ENCODE measurements around the gene ILDR2.

Gene ILDR2, protein sequence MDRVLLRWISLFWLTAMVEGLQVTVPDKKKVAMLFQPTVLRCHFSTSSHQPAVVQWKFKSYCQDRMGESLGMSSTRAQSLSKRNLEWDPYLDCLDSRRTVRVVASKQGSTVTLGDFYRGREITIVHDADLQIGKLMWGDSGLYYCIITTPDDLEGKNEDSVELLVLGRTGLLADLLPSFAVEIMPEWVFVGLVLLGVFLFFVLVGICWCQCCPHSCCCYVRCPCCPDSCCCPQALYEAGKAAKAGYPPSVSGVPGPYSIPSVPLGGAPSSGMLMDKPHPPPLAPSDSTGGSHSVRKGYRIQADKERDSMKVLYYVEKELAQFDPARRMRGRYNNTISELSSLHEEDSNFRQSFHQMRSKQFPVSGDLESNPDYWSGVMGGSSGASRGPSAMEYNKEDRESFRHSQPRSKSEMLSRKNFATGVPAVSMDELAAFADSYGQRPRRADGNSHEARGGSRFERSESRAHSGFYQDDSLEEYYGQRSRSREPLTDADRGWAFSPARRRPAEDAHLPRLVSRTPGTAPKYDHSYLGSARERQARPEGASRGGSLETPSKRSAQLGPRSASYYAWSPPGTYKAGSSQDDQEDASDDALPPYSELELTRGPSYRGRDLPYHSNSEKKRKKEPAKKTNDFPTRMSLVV

DNA sequence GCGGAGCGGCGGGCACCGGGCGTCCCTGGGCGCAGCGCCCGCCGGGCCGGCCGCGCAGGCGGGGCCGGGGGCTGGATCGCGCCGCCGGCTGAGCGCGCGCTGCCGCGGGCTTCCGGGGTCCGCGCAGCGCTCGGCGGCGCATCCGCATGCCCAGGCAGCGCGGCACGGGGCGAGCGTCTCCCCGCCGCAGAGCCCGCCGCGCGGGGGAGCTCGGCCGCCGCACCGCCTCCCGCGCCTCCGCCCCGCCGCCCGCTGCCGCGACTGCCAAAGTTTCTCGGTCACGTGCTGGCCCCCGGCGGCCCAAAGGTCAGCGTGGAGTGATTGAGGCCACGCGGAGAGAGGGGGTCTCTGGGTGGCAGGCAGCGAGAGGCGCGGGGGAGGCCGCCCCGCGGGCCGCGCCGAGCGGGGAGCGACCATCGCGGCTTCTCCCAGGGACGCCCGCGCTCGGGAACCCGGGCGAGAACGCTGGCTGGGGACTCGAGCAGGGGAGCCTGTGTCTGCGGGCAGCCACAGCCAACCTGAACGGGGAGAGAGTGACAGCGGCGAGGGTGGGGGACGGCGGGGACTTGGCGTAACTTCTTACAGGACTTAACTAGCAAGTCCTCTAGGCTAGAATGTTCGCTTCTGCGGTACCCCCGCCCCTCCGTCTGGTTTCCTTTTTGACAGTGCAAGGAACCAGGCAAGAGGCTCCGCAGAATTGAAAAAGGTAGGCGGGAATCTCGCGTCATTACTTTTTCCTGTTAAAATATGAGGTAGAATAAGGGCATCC is at the start of gene ILDR2:
Gene ILDR2 (minus strand): TSS at position 180 of the 769 bp plus-strand sequence. CDS start 272 bp downstream, outside the sequence.
- no peak for DNase-seq

DNA sequence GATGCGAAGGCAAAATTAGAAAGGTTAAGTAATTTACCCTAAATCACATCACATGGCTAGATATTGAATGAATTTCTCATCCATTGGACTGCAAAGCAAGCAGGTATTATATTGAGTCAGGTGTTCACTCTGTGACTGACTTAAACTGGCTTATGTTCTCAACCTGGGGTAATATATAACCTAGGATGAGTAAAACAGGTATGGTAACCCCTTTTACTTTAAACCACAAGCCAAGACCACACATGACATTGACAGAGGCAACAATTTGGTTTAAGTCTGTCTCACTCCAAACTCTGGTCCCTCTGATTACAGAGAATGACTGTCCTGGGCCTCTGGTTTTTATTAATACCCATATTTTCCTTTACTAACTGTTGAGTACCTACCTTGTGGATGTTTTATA is 47.0 kb upstream of the ILDR2 start:
- no peak for DNase-seq

DNA sequence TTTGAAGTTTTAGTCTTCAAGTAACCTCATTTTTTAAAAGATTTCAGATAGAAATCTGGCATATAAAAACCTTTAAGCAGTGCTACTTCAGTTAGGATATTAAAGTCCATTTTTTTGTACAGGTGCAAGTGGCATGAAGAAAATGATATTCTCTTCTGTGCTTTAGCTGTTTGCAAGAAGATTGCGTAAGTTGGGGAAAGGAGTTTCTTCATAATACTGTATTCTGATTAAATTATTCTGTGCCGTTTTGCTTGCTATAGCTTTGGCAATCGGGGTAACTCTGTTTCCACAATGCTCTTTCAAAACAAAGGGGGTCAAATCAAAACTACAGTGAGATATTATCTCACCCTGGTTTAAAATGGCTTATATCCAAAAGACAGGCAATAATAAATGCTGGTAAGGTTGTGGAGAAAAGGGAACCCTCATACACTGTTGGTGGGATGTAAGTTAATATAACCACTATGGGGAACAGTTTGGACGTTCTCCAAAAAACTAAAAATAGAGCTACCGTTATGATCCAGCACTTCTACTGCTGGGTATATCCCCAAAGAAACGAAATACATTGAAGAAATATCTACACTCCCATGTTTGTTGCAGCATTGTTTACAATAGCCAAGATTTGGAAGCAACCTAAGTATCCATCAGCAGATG is 40.9 kb upstream of the ILDR2 start:
- DNase-seq, result no peak

DNA sequence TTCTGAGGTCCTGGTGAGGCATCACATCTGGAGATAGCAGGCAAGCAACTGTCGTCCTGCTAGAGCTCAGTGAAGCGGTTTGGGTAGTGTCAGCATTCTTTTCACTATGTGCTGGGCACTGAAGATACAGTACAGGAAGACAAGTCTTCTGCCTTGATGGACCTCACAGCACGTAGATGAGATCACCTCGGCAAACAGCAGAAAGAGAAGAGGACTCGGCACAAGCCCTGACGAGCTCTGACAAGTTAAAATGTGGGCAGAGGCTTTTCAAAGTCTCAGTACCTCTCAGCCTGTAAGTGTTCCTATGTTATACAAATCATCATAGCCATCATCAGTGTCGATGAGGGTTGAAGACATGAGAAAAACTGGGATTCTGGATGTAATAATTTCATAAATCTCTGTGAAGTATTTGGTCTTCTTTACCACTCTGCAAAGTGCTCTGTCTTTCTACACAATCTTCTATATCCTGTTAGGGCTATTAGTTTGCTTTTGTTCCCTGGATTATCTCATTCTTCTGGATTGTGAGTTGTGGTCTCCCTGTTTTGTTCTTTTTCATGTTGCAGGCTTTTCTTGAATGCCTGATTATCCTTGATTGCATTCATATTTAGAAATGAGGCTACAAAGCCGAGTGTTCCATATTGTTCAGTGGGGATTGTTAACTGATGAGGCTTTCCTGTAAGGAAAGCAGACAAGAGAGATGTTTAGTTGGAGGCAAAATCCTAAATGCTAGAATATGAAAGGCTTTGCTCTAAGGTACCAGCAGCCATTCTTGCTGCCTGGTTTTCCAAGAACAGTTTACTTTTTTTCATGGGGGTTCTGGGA is 38.0 kb upstream of the ILDR2 start:
- no peak for DNase-seq

DNA sequence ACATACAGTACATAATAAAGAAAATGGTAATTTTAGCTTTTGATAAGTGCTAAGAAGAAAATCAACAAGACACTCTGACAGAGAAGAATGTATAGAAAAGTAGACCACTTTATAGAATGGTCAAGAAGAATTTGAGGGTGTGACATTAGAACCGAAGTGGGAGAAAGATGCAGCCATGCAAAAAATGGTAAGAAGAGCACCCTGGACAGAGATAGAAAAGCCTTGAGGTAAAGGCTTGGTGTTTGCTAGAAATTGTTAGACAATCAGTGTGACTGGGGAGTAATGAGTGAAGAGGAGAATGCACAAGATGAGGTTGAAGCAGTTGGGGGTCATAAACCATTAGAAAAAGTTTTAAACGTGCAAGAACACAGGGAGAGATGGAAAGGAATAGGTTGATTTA is 37.2 kb upstream of the ILDR2 start:
- DNase-seq, result no peak

DNA sequence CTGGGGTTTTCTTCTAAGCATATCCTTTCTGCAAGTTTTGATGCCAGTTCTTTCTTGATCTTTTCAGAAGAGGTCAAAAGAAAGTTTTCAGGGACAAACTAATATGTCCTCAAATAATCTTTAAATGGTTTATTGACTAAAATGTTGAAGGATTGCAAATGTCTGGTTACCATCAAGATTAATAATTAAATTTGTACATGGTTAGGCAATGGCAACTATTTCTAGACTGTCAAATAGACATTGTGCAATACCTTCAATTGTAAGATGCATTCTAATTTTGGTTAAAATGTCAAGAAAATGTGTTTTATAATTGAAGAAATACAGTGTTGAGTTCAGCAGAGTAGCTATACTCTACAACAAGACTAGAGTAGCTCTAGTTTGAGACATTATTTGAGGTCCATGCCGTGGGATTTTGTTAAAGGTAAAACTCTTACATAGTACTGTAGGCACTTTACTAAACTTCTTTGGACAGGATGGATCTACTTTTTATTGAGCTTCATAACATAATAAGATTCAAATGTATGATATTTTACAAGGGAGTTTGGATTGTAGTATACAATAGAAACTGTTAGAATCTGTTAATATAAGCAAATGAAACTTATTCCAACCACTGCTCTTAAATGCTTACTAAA is 36.3 kb upstream of the ILDR2 start:
- no peak for DNase-seq

DNA sequence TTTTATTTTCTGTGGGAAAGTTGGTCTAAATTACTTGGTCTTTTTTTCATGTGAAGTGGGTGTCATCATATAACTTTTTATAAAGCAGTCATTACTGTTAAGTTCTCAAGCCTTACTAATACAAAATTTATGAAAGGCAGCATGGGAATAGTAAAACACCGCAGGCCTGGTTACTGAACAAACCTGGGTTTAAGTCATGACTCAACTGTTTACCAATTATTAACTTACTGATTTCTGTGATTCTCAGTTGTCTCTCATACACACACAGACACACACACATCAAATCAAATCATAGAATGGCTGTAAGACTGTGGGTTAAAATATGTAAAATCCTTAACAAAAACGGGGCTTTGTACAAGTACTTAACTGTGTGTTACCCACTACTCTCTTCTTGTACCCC is 28.4 kb upstream of the ILDR2 start:
- no peak for DNase-seq

DNA sequence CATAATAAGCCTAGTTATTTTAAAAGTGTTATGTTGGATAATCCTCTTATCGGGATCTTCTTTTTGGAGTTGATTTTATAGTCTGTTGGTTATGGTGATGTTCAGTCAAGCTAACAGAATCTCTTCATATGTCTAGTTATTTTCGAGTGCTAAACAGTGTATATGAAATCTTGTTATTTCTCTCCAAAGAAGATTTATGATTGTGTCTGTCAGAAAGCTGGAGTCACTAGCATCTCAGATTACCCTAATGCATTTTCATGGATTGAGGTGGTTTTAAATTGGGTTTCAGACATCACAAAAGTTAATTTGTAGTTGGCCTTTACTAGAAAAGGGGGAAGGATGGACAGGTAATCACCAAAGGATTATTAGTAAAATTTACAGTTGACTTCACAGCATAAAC is 27.0 kb upstream of the ILDR2 start:
- no peak for DNase-seq

DNA sequence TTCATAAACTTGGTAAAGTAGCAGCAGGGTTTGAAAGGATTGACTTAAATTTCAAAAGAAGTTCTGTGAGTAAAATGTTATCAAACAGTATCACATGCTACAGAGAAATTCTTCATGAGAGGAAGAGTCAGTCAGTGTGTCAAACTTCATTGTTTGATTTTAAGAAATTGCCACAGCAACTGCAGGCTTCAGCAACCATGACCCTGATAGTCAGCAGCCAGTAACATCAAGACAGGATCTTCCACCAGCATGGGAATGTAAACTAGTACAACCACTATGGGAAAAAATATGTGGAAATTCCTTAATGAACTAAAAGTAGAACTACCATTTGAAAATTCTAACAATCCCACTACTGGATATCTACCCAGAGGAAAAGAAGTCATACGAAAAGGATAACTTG is 25.2 kb upstream of the ILDR2 start:
- DNase-seq, result no peak

DNA sequence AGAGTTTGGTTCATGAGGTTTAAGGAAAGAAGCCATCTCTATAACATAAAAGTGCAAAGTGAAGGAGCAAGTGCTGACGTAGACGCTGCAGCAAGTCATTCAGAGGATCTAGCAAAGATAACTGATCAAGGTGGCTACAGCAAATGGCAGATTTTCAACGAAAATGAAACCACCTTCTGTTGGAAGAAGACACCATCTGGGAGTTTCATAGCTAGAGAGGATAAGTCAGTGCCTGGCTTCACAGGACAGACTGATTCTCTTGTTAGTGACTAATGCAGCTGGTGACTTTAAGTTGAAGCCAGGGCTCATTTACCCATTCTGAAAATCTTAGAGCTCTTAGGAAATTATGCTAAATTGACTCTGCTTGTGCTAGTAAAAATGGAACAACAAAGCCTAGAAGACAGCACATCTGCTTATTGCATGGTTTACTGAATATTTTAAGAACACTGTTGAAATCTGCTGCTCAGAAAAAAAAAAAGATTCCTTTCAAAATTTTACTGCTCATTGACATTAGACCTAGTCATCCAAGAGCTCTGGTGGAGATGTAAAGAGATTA is 24.2 kb upstream of the ILDR2 start:
- no peak for DNase-seq

DNA sequence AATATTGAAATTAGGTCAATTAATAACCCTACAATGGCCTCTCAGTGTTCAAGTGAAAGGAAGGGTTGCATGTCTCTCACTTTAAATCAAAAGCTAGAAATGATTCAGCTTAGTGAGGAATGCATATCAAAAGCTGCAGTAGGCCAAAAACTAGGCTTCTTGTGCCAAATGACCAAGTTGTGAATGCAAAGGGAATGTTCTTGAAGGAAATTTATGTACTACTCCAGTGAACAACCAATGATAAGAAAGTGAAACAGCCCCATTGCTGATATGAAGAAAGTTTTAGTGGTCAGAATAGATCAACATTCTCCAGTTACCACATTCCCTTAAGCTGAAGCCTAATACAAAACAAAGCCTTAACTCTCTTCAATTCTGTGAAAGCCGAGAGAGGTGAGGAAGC is 23.7 kb upstream of the ILDR2 start:
- DNase-seq, result no peak

DNA sequence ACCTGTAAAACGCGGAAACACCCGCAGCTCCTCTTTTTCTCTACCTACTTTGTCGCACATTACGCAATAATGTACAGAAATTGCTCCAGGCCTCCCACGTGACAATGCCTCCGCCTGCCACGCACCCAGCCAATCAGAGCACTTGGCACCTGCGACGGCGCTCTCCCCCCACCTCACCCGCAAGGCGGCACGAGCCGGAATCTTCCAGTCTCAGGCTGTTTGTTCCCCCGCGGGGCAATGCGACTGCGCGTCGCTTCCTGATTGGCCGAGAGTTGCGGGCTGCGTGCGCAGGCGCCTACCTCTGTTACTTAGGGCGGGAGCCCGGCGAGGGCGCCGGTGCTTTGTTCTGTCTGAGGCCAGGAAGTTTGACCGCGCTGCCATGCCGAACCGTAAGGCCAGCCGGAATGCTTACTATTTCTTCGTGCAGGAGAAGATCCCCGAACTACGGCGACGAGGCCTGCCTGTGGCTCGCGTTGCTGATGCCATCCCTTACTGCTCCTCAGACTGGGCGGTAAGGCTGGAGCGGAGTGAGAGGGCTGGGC is 13.7 kb upstream of the ILDR2 start, which contains the start of gene MAEL:
Gene MAEL (plus strand): TSS at position 307 of the 542 bp plus-strand sequence. CDS start 73 bp downstream, at position 380.
- no peak for DNase-seq

DNA sequence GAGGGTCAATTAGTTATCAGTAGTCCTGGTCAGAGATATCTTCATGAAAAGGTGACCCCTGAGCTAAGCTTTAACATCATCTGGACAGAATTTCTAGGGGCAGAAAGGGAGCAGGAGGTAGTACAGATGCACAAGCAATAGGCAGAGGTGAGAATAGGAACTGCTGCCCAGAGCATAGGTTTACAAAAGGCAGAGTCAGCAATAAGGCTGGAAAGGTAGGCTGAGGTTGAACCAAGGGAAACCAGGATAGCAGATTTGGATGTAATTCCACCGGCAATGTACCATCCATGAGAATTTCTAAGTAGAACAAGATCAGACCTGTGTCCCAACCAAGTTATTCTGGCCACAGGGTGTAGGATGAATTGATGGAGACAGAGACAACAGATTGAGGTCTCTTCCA is 6.2 kb upstream of the ILDR2 start:
- no peak for DNase-seq

DNA sequence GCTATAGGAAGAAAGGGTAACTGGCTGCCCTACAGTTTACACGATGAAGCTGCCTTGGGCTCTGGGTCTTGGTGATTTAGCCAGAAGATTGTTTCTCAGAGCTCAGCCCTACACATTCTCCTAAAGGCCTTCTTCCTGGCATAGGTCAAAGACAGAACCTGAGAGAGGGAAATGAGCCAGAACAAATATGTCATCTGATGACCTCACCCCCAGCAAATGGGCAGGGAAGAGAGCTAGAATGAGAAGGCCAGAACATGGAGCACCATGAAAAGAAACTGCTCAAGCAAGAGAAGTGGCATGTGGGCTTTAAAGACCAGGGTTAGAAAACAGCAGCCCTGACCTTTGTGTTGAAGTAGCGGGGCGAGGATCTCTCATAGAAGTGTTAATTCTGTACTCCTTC is 5.5 kb upstream of the ILDR2 start:
- DNase-seq, result no peak

DNA sequence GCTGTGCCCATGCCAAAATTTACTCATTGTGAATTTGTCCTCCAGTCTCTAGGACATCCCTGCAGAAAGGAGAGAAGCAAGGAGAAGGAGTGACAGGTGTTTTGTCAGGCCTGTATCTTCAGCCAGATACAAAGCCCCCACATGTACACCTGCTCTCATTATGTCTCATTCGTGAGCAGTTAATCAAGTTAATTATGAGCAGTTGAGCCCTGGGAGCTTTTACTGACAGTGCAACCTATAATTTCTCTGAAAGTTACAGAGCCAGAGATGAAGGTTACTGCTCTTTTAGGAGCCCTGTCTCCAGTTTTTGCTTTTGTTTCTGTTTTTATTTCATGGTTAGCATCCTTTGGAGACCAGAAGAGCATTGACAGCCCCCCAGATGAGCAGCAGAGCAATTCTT is 5.0 kb upstream of the ILDR2 start:
- DNase-seq, result no peak

DNA sequence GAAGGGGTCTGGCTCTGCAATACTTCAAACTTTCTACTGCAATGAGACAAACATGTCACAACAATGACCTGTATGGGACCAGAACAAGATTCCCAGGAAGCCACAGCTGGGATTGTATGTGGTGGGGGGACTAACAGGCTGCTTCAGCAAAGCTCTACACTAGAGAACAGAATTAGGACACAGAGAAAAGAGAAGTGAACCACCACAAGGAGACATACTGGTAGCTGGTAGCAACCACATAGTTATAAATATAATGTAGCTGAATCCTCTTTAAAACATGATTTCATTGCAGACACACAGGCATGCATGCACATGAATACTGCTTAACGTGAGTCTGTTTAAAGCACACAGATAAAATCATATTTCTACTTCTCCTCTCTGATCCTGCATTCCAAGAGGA is 3.5 kb upstream of the ILDR2 start:
- DNase-seq, result no peak

DNA sequence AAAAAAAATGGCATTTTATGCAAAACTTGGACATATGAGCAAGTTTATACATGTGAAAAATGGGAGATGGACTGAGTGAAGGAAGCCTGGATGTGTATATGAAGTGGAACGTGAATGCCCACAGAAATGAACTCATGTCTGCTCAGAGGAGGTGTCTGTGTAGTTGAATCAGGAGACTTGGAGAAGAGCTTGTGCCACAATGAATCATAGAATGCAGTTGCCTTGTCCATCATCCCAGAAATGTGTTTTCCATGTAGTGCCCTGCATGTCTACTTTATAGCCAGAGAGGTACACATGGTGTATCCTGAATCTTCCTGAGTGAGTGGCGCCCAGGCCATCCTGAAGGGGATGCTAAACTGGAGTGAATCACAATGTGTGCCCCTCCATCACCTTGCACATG is 2.6 kb upstream of the ILDR2 start:
- DNase-seq, result no peak

DNA sequence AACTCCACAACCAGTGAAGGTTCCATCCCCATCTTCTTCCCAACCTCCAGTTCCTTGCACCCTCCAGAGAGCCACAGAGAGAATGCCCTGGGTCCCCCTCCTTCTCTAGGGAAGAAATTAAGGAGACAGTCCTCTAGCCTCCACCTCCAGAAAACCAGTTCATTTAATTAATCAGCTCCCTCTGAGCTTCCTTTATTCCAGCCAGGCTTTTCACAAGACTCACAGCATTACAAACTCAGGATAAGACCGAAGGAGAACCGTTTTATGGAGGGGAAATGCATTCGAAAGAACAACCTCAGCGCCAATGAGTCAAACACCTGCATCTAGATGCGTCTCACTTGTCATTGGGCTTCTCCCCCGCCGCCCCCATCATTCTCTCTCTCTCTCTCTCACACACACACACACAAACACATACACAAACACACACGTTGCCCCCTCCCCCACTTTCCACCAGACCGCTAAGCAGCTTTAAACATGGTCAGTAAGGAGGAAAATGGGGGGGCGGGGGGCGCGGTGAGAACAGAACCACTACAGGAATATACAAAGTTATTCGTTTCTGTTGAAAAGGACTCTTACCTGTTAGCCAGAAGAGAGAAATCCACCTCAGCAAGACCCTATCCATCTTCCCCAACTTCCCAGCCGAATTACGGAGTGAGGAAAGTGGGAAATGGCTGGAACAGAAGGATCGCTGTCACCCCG is 544 bp downstream of the ILDR2 start:
- no peak for DNase-seq

DNA sequence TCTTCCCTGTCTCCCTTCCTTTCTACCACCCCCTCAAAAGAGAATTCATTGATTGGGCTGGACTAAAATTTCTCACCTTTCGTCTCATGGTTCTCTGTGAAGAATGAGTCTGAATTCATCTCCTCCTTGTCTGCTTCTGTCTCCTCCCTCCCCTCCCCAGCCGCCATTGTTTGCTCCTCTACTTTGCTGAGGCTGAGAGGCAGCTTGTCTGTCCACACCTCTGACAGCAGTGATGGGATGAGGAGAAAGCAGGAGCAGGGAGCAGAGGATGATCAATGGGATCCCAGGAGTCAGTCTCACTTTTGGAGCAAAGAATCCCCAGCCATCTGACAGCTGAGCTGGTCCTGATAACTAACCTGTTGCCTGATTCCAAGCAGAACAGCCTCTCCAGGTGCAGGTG is 2.5 kb downstream of the ILDR2 start:
- DNase-seq, result peak; percentile 7

DNA sequence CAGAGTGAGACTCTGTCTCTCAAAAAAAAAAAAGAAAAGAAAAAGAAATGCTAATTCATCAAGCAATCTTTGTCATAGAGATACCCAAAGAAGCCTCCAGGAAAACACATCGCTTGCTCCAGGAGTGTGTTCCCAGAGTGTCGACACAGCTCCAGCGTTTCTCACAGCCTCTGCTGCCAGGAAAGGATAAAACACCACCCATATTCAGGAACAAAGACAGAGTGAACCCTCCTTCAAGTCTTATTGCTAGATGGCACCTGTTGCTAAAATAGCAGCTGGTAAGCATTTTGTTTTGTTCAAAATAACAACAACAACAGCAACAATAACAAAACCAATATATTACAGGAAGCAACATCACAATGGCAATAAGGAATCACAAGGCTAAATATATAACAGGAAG is 3.1 kb downstream of the ILDR2 start:
- peak; percentile 25 for DNase-seq

DNA sequence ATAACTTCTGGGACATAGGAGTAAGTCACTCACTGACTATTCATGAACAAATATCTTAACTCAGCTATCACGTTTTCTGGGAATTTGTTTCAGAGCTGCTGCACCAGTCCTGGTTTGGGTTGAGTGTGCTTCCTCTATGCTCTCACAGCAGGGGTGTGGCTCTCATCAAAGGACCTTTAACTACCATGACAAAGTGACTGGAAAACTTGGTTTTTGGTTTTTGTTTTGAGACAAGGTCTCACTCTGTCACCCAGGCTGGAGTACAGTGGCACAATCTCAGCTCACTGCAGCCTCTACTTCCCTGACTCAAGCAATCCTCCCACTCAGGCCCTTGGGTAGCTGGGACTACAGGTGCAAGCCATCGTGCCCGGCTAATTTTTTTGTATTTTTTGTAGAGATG is 4.1 kb downstream of the ILDR2 start:
- no peak for DNase-seq

All from NCI-H2107 (cell line).